H1 (cell line): ENCODE results near the gene SF3B1. TPM values are rescaled to one million over a fixed set of nuclear protein-coding genes. Genes with fewer than 3 reads are reported as not detected.

Source experiments
- CTCF ChIA-PET: fragments of 300-600 bp; sonication (Branson Sonifier 250); formaldehyde crosslinking; loops from one replicate; lab custom pipeline; 2021; ENCODE audit not compliant: partially characterized antibody; lab: Charles Lee
- POLR2A ChIA-PET: fragments of 300-600 bp; sonication (Branson Sonifier 250); formaldehyde crosslinking; loops from one replicate; lab custom pipeline; 2021; ENCODE audit warnings: inconsistent platforms; ENCODE audit not compliant: partially characterized antibody; lab: Charles Lee
- DNase-seq, 2 experiments: peaks; one replicate each; pipeline versions ENCODE4 v3.0.0 to v3.0.0-alpha.2; 2010 to 2022; ENCODE audit warnings: low spot score in 2 of 2, low read depth in 1 of 2, mixed read lengths in 1 of 2
- FAIRE-seq: peaks from 2 replicates; lab custom pipeline; 2011; peaks lifted over from hg19 to GRCh38; lab: Jason Lieb, UNC
- H2AFZ ChIP-seq: 2 replicates; pipeline ENCODE4 v1.8.1; 2012; ENCODE audit warnings: low read length, inconsistent platforms
- H2AK5ac ChIP-seq: 2 replicates; pipeline ENCODE4 v1.6.1; 2013; ENCODE audit warnings: low read depth, low read length
- H2BK120ac ChIP-seq: replicated peaks from 2 replicates; pipeline ENCODE3; 2013; ENCODE audit warnings: low read depth, low read length, inconsistent platforms
- H2BK12ac ChIP-seq: 2 replicates; pipeline ENCODE4 v1.6.1; 2013; ENCODE audit warnings: low read depth, low read length
- H2BK15ac ChIP-seq: 2 replicates; pipeline ENCODE4 v1.6.1; 2013; ENCODE audit warnings: low read length
- H2BK20ac ChIP-seq: 2 replicates; pipeline ENCODE4 v1.6.1; 2013; ENCODE audit warnings: low read length
- H2BK5ac ChIP-seq: 2 replicates; pipeline ENCODE4 v1.6.1; 2013; ENCODE audit warnings: low read depth, low read length
- H3K14ac ChIP-seq: 2 replicates; pipeline ENCODE4 v1.6.1; 2013; ENCODE audit warnings: inconsistent platforms; ENCODE audit not compliant: insufficient read length
- H3K18ac ChIP-seq: 2 replicates; pipeline ENCODE4 v1.6.1; 2013; ENCODE audit warnings: low read length; ENCODE audit errors: extremely low read depth
- H3K23ac ChIP-seq: 2 replicates; pipeline ENCODE4 v1.6.1; 2013; ENCODE audit warnings: inconsistent platforms; ENCODE audit not compliant: insufficient read length
- H3K23me2 ChIP-seq: 2 replicates; pipeline ENCODE4 v1.6.1; 2013; ENCODE audit warnings: low read depth, low read length
- H3K27ac ChIP-seq: 2 replicates; pipeline ENCODE4 v1.6.1; 2011; ENCODE audit warnings: low read depth, low read length, inconsistent platforms
- H3K27me3 ChIP-seq, 4 experiments: replicated peaks in 1 of 4; 1 replicate in 1 of 4; 2 replicates in 3 of 4; pipeline versions ENCODE4 v1.6.1 to v1.8.1; 2011 to 2013; ENCODE audit warnings: low read length in 3 of 4, mild to moderate bottlenecking in 3 of 4, inconsistent platforms in 2 of 4, mixed read lengths in 2 of 4, moderate library complexity in 1 of 4; ENCODE audit not compliant: control insufficient read depth in 3 of 4, insufficient read depth in 3 of 4; ENCODE audit errors: extremely low read depth in 1 of 4
- H3K36me3 ChIP-seq, 4 experiments: 2 replicates each; pipeline versions ENCODE4 v1.6.1 to v1.8.1; 2011 to 2013; ENCODE audit warnings: mild to moderate bottlenecking in 4 of 4, low read length in 3 of 4, moderate library complexity in 2 of 4, control low read depth in 1 of 4, inconsistent platforms in 1 of 4; ENCODE audit not compliant: insufficient read depth in 4 of 4, control insufficient read depth in 2 of 4
- H3K4ac ChIP-seq: replicated peaks from 2 replicates; pipeline ENCODE3; 2013; ENCODE audit warnings: low read length, low read depth, mixed read lengths, inconsistent platforms; ENCODE audit not compliant: insufficient read length
- H3K4me1 ChIP-seq, 4 experiments: replicated peaks in 1 of 4; 1 replicate in 1 of 4; 2 replicates in 3 of 4; pipeline versions ENCODE4 v1.6.1 to v1.8.1; 2011 to 2013; ENCODE audit warnings: low read length in 3 of 4, inconsistent platforms in 2 of 4, mixed read lengths in 1 of 4; ENCODE audit not compliant: insufficient read depth in 4 of 4, control insufficient read depth in 3 of 4
- H3K4me2 ChIP-seq, 2 experiments: 2 replicates each; pipeline versions ENCODE4 v1.6.1 to v1.8.1; 2011 to 2013; ENCODE audit warnings: low read depth in 2 of 2, low read length in 2 of 2, control low read depth in 1 of 2, inconsistent platforms in 1 of 2, mild to moderate bottlenecking in 1 of 2; ENCODE audit not compliant: insufficient read depth in 1 of 2
- H3K4me3 ChIP-seq, 4 experiments: fragments of 200-600, 300-600 bp in 1 of 4; sonication (generic), shearing (Covaris generic), sonication (Bioruptor Twin) in 1 of 4; 2 replicates each; pipeline versions ENCODE4 v1.5.1 to v1.8.1; 2011 to 2016; ENCODE audit warnings: low read length in 4 of 4, low read depth in 3 of 4, control low read depth in 2 of 4, inconsistent platforms in 2 of 4, mild to moderate bottlenecking in 2 of 4, mixed read lengths in 1 of 4, moderate library complexity in 1 of 4; ENCODE audit not compliant: insufficient read depth in 2 of 4; ENCODE audit errors: extremely low read depth in 1 of 4
- H3K56ac ChIP-seq: replicated peaks from 2 replicates; pipeline ENCODE3; 2013; ENCODE audit warnings: low read depth, mild to moderate bottlenecking, mixed read lengths, low read length, inconsistent platforms; ENCODE audit not compliant: insufficient read length
- H3K79me1 ChIP-seq: 2 replicates; pipeline ENCODE4 v1.6.1; 2013; ENCODE audit warnings: low read depth, low read length, control low read depth
- H3K79me2 ChIP-seq, 2 experiments: 2 replicates each; pipeline versions ENCODE4 v1.6.1 to v1.8.1; 2012 to 2013; ENCODE audit warnings: low read length in 2 of 2, mild to moderate bottlenecking in 2 of 2, inconsistent platforms in 1 of 2; ENCODE audit not compliant: insufficient read depth in 2 of 2, control insufficient read depth in 1 of 2
- H3K9ac ChIP-seq, 4 experiments: replicated peaks in 1 of 4; 1 replicate in 1 of 4; 2 replicates in 3 of 4; pipeline versions ENCODE4 v1.6.1 to v1.8.1; 2011 to 2013; ENCODE audit warnings: low read depth in 3 of 4, low read length in 3 of 4, control low read depth in 2 of 4, mild to moderate bottlenecking in 2 of 4, moderate library complexity in 2 of 4, inconsistent platforms in 1 of 4; ENCODE audit errors: extremely low read depth in 1 of 4
- H3K9me3 ChIP-seq, 2 experiments: 2 replicates each; pipeline versions ENCODE4 v1.6.1 to v1.8.1; 2012 to 2013; ENCODE audit warnings: mild to moderate bottlenecking in 2 of 2, moderate library complexity in 2 of 2, control low read depth in 1 of 2, inconsistent platforms in 1 of 2, low read depth in 1 of 2, low read length in 1 of 2, mixed read lengths in 1 of 2; ENCODE audit not compliant: insufficient read depth in 2 of 2
- H4K20me1 ChIP-seq, 2 experiments: replicated peaks in 1 of 2; 2 replicates each; pipeline versions ENCODE3 to v1.8.1; 2011 to 2013; ENCODE audit warnings: inconsistent platforms in 2 of 2, low read length in 2 of 2, mild to moderate bottlenecking in 1 of 2; ENCODE audit not compliant: insufficient read depth in 2 of 2, control insufficient read depth in 1 of 2
- H4K5ac ChIP-seq: 2 replicates; pipeline ENCODE4 v1.6.1; 2013; ENCODE audit warnings: low read length, low read depth, mixed read lengths, inconsistent platforms; ENCODE audit not compliant: insufficient read length
- H4K8ac ChIP-seq: 2 replicates; pipeline ENCODE4 v1.8.0; 2013; ENCODE audit warnings: mild to moderate bottlenecking, moderate library complexity, low read length, inconsistent platforms; ENCODE audit not compliant: insufficient read depth; ENCODE audit errors: extremely low read depth
- H4K91ac ChIP-seq: replicated peaks from 2 replicates; pipeline ENCODE3; 2013; ENCODE audit warnings: low read length, mixed read lengths, inconsistent platforms; ENCODE audit not compliant: insufficient read length
- CHD1 ChIP-seq: IDR thresholded peaks from 2 replicates; pipeline ENCODE4 v1.6.1; 2012; ENCODE audit warnings: low read depth, low read length, improper control_type of control experiment
- MAFK ChIP-seq: IDR thresholded peaks from 2 replicates; pipeline ENCODE4 v1.6.1; 2012; ENCODE audit warnings: low read depth, mild to moderate bottlenecking, improper control_type of control experiment, low read length
- WGBS, 2 experiments: shearing (Covaris generic) in 1 of 2; methylation state at CpG; one replicate each; pipeline versions ENCODE4 v1.1.6 to v1.1.7; 2013 to 2015; ENCODE audit warnings: low lambda C conversion rate in 2 of 2, mixed read lengths in 2 of 2, inconsistent platforms in 1 of 2, low coverage in 1 of 2, missing lambda C conversion rate in 1 of 2; ENCODE audit not compliant: insufficient replicate concordance in 2 of 2, insufficient coverage in 1 of 2, insufficient read length in 1 of 2; ENCODE audit errors: extremely low coverage in 1 of 2, missing lambda C conversion rate in 1 of 2; 5-methylcytosine and 5-hydroxymethylcytosine counted together
- polyA plus RNA-seq, 7 experiments: library from polyadenylated mRNA; depleted of rRNA in 3 of 7; stranded (reverse) in 5 of 7; unstranded in 2 of 7; fragments of >200 nt in 5 of 7; fragments of 200-250 nt in 2 of 7; gene quantifications; 1 replicate in 5 of 7; 2 replicates in 1 of 7; 4 replicates in 1 of 7; pipeline versions ENCODE4 v1.2.1 to v1.2.3, GENCODE V29; 2011 to 2013; ENCODE audit warnings: missing spikeins in 2 of 7, mixed read lengths in 2 of 7
- total RNA-seq: library from RNA; stranded (reverse); fragmentation: NEBNext Ultra II Directional; extraction: Animal tissue kit (Norgen Biotek cat#: 25700); gene quantifications from 2 replicates; pipeline ENCODE4 v1.2.1, GENCODE V29; 2021

The SF3B1 gene
- total and polyA plus RNA-seq, 2 of the 8 experiments (the other 6 are each of a cell fraction or from before 2014, with no cell fraction given) = 320 to 403 TPM

- H2BK12ac ChIP-seq = no peak overlapping the region
- H3K4me1 ChIP-seq = peaks cover 0 to 7% (median 5%) of the 10 kb centered on the region in 4 experiments; a peak in 4 of 7 replicates
- no peak overlapping the region for H2BK15ac ChIP-seq
- no peak overlapping the region for H3K23ac ChIP-seq
- H3K36me3 ChIP-seq = peaks cover 0 to 7% (median 0%) of the 10 kb centered on the region in 4 experiments; a peak in 3 of 8 replicates
- no peak overlapping the region for H2BK20ac ChIP-seq
- no peak overlapping the region for H2BK5ac ChIP-seq
- no peaks in the 10 kb centered on the region for H3K9me3 ChIP-seq
- H3K27me3 ChIP-seq = no peaks in the 10 kb centered on the region
- no peak overlapping the region for H3K18ac ChIP-seq
- H3K14ac ChIP-seq = no peak overlapping the region
- ChIA-PET POLR2A (interaction anchor here (0.9 to 3.4 kb wide), 7 partner anchors 20 to 68 kb away, joined by 3 to 12 read pairs (median 3); partner anchors contain the start of genes COQ10B, HSPD1 and HSPE1), CTCF (no interaction called here)
- no peak overlapping the region for H3K56ac ChIP-seq
- peaks cover 14 to 29% of the 10 kb centered on the region in 2 experiments for H4K20me1 ChIP-seq
- no peak overlapping the region for H3K27ac ChIP-seq
- peaks cover 6% of the 10 kb centered on the region; the same call in 1 of the 2 replicates for H3K23me2 ChIP-seq
- no peak overlapping the region for H4K8ac ChIP-seq
- H3K4ac ChIP-seq = no peak overlapping the region
- H2AK5ac ChIP-seq = no peak overlapping the region
- H3K9ac ChIP-seq = no peak overlapping the region; a peak in 1 of 7 replicates
- peaks cover 5% of the 10 kb centered on the region; the same call in 1 of the 2 replicates for H3K79me1 ChIP-seq
- no peak overlapping the region for H2BK120ac ChIP-seq
- 95% methylated on average over 6 of the region's 6 CpGs; no CpG with 5 or more reads in 1 of the 2 experiments for WGBS, 2 experiments
- FAIRE-seq (no peak), DNase-seq (no peak)
- peaks cover 75 to 91% of the 10 kb centered on the region in 2 experiments for H3K79me2 ChIP-seq
- H2AFZ ChIP-seq = no peak overlapping the region
- H3K4me2 ChIP-seq = peak overlapping the region; percentile 61 to 91; a peak in 3 of 4 replicates
- H4K5ac ChIP-seq = no peak overlapping the region
- peak overlapping the region in 1 of 4 experiments; percentile 83; a peak in 1 of 8 replicates for H3K4me3 ChIP-seq
- no peak overlapping the region for H4K91ac ChIP-seq
- TF ChIP-seq CHD1 = no peak
- no peak for TF ChIP-seq MAFK
These were observed 3.0 kb downstream of the SF3B1 start for GRCh38 chr2:197431858-197432257.
